Astrocyte (in vitro differentiated cells and primary cell): Measurements from ENCODE around the gene RSBN1. TPM values are rescaled to one million over a fixed set of nuclear protein-coding genes. Genes with fewer than 3 reads are reported as not detected.

Experiments used
- DNase-seq: peaks from one replicate; pipeline ENCODE4 v3.0.0-alpha.2; 2010; ENCODE audit warnings: low read depth
- FAIRE-seq: peaks from 2 replicates; lab custom pipeline; 2011; peaks lifted over from hg19 to GRCh38; lab: Jason Lieb, UNC
- H2AFZ ChIP-seq: 2 replicates; pipeline ENCODE4 v1.6.0; 2012; ENCODE audit warnings: low read depth, low read length, inconsistent platforms
- H3K27ac ChIP-seq: 2 replicates; pipeline ENCODE4 v1.5.1; 2011; ENCODE audit warnings: low read depth, low read length, inconsistent platforms
- H3K27me3 ChIP-seq: 2 replicates; pipeline ENCODE4 v1.6.0; 2011; ENCODE audit warnings: low read length, inconsistent platforms; ENCODE audit not compliant: insufficient read depth
- H3K36me3 ChIP-seq: 2 replicates; pipeline ENCODE4 v1.5.1; 2011; ENCODE audit warnings: low read length, inconsistent platforms; ENCODE audit not compliant: insufficient read depth
- H3K4me1 ChIP-seq: 2 replicates; pipeline ENCODE4 v1.5.1; 2011; ENCODE audit warnings: low read length, inconsistent platforms; ENCODE audit not compliant: insufficient read depth
- H3K4me2 ChIP-seq: 2 replicates; pipeline ENCODE4 v1.6.0; 2012; ENCODE audit warnings: low read length, inconsistent platforms
- H3K4me3 ChIP-seq: 2 replicates; pipeline ENCODE4 v1.5.1; 2011; ENCODE audit warnings: low read depth, mild to moderate bottlenecking, low read length, inconsistent platforms; ENCODE audit not compliant: insufficient read depth
- H3K79me2 ChIP-seq: 2 replicates; pipeline ENCODE4 v1.6.0; 2012; ENCODE audit warnings: mild to moderate bottlenecking, low read length, inconsistent platforms; ENCODE audit not compliant: insufficient read depth
- H3K9ac ChIP-seq: 2 replicates; pipeline ENCODE4 v1.6.0; 2012; ENCODE audit warnings: mild to moderate bottlenecking, low read length, inconsistent platforms
- H3K9me3 ChIP-seq: 2 replicates; pipeline ENCODE4 v1.5.1; 2012; ENCODE audit warnings: low read depth, mild to moderate bottlenecking, low read length, inconsistent platforms; ENCODE audit not compliant: insufficient read depth
- H4K20me1 ChIP-seq: 2 replicates; pipeline ENCODE4 v1.6.0; 2012; ENCODE audit warnings: low read length, inconsistent platforms; ENCODE audit not compliant: insufficient read depth
- H3K27ac Mint-ChIP-seq: one replicate; pipeline ENCODE4 v1.8.0; 2021; ENCODE audit warnings: mild to moderate bottlenecking, mixed read lengths; ENCODE audit not compliant: unreplicated experiment
- H3K27me3 Mint-ChIP-seq: one replicate; pipeline ENCODE4 v1.8.0; 2021; ENCODE audit warnings: low read depth, mixed read lengths; ENCODE audit not compliant: unreplicated experiment
- H3K36me3 Mint-ChIP-seq: one replicate; pipeline ENCODE4 v1.8.0; 2021; ENCODE audit warnings: low read depth, mixed read lengths; ENCODE audit not compliant: unreplicated experiment
- H3K4me1 Mint-ChIP-seq: one replicate; pipeline ENCODE4 v1.8.0; 2021; ENCODE audit warnings: low read depth, mixed read lengths; ENCODE audit not compliant: unreplicated experiment
- H3K4me3 Mint-ChIP-seq: one replicate; pipeline ENCODE4 v1.8.0; 2021; ENCODE audit warnings: mild to moderate bottlenecking, moderate library complexity, mixed read lengths; ENCODE audit not compliant: unreplicated experiment
- H3K9me3 Mint-ChIP-seq: one replicate; pipeline ENCODE4 v1.8.0; 2021; ENCODE audit warnings: mild to moderate bottlenecking, mixed read lengths; ENCODE audit not compliant: unreplicated experiment
- EZH2 ChIP-seq: IDR thresholded peaks from 2 replicates; pipeline ENCODE4 v1.6.1; 2012; ENCODE audit warnings: mild to moderate bottlenecking, low read length, inconsistent platforms; ENCODE audit not compliant: insufficient read depth
- total RNA-seq: library from RNA; stranded (reverse); gene quantifications from 2 replicates; pipeline ENCODE4 v1.2.1, GENCODE V29; 2021
- TF ChIP-seq, protein P1 (sequence below): IDR thresholded peaks from 2 replicates; pipeline ENCODE4 v1.5.1; 2011; ENCODE audit warnings: low read depth, mild to moderate bottlenecking, inconsistent platforms, low read length, moderate library complexity; ENCODE audit not compliant: insufficient read depth

RSBN1 gene
- total RNA-seq, 1 donor from 2014 or later = 10.6 TPM

DNA sequence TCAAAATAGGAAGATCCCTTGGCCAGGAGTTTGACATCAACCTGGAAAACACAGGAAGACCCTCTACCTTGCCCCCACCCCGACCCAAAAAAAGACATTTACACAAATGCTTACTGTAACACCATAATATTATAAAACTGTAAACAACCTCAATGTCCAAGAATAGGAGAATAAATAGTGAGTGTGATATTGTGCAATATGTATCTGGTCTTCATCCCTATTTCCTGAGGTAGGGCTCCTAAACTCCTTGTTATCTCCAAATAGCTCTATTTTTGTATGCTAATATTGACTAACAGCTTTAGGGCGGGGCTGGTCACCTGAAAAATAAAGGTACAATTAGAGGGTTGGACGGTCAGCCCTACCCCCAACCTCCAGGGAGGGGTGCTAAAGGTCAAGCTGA is 23.5 kb downstream of the RSBN1 start:
- no peak for DNase-seq
- no peak overlapping the region for H2AFZ ChIP-seq
- no peak for FAIRE-seq
- no peaks in the 10 kb centered on the region for H3K36me3 ChIP-seq
- H3K4me2 ChIP-seq = no peak overlapping the region
- H3K4me3 ChIP-seq = no peak overlapping the region
- Mint-ChIP-seq H3K4me1 (peaks cover 15% of the 10 kb centered on the region), H3K9me3 (no peaks in the 10 kb centered on the region), H3K36me3 (peaks cover 5% of the 10 kb centered on the region), H3K4me3 (no peak overlapping the region), H3K27ac (no peak overlapping the region), H3K27me3 (no peaks in the 10 kb centered on the region)
- H3K27ac ChIP-seq = no peak overlapping the region
- H4K20me1 ChIP-seq = peaks cover 23% of the 10 kb centered on the region
- TF ChIP-seq, protein P1, sequence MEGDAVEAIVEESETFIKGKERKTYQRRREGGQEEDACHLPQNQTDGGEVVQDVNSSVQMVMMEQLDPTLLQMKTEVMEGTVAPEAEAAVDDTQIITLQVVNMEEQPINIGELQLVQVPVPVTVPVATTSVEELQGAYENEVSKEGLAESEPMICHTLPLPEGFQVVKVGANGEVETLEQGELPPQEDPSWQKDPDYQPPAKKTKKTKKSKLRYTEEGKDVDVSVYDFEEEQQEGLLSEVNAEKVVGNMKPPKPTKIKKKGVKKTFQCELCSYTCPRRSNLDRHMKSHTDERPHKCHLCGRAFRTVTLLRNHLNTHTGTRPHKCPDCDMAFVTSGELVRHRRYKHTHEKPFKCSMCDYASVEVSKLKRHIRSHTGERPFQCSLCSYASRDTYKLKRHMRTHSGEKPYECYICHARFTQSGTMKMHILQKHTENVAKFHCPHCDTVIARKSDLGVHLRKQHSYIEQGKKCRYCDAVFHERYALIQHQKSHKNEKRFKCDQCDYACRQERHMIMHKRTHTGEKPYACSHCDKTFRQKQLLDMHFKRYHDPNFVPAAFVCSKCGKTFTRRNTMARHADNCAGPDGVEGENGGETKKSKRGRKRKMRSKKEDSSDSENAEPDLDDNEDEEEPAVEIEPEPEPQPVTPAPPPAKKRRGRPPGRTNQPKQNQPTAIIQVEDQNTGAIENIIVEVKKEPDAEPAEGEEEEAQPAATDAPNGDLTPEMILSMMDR = no peak
- TF ChIP-seq EZH2 = no peak
- H3K79me2 ChIP-seq = peaks cover 88% of the 10 kb centered on the region
- no peak overlapping the region for H3K9ac ChIP-seq
- H3K9me3 ChIP-seq = no peaks in the 10 kb centered on the region
- H3K27me3 ChIP-seq = no peaks in the 10 kb centered on the region
- H3K4me1 ChIP-seq = peaks cover 6% of the 10 kb centered on the region

GRCh38 chr1:113787663-113788062 is 24.6 kb downstream of the RSBN1 start:
- no peak for FAIRE-seq
- peaks cover 91% of the 10 kb centered on the region for H3K79me2 ChIP-seq

GRCh38 chr1:113786069-113786468 is 26.2 kb downstream of the RSBN1 start:
- Mint-ChIP-seq H3K4me3 (no peak overlapping the region), H3K36me3 (peaks cover 3% of the 10 kb centered on the region), H3K9me3 (no peaks in the 10 kb centered on the region), H3K27ac (no peak overlapping the region), H3K27me3 (no peaks in the 10 kb centered on the region), H3K4me1 (peaks cover 22% of the 10 kb centered on the region)
- DNase-seq = no peak
- Histone ChIP-seq H3K27me3 (no peaks in the 10 kb centered on the region), H3K4me1 (peaks cover 5% of the 10 kb centered on the region), H3K4me2 (no peak overlapping the region), H3K4me3 (no peak overlapping the region), H3K36me3 (no peaks in the 10 kb centered on the region), H3K79me2 (peaks cover 92% of the 10 kb centered on the region), H3K9me3 (no peaks in the 10 kb centered on the region), H3K9ac (no peak overlapping the region), H3K27ac (no peak overlapping the region), H2AFZ (no peak overlapping the region), H4K20me1 (peaks cover 29% of the 10 kb centered on the region)
- no peak for FAIRE-seq
- no peak for TF ChIP-seq EZH2
- TF ChIP-seq, protein P1 = no peak

More at GRCh38 chr1:113787663-113788062, 24.6 kb downstream of the RSBN1 start:
- peaks cover 5% of the 10 kb centered on the region for H3K4me1 ChIP-seq
- Mint-ChIP-seq H3K4me1 (peaks cover 22% of the 10 kb centered on the region), H3K27ac (no peak overlapping the region), H3K36me3 (peaks cover 3% of the 10 kb centered on the region), H3K9me3 (no peaks in the 10 kb centered on the region), H3K4me3 (no peak overlapping the region), H3K27me3 (no peaks in the 10 kb centered on the region)
- H3K9ac ChIP-seq = no peak overlapping the region
- H3K27ac ChIP-seq = no peak overlapping the region
- H3K4me2 ChIP-seq = no peak overlapping the region
- peaks cover 23% of the 10 kb centered on the region for H4K20me1 ChIP-seq
- DNase-seq = no peak
- H3K27me3 ChIP-seq = no peaks in the 10 kb centered on the region
- H3K9me3 ChIP-seq = no peaks in the 10 kb centered on the region
- H3K4me3 ChIP-seq = no peak overlapping the region
- H2AFZ ChIP-seq = no peak overlapping the region
- TF ChIP-seq, protein P1 = no peak
- TF ChIP-seq EZH2 = no peak
- H3K36me3 ChIP-seq = no peaks in the 10 kb centered on the region
